H1 (cell line): ENCODE data around the gene STK32C. TPM values are rescaled to one million over a fixed set of nuclear protein-coding genes. Genes with fewer than 3 reads are reported as not detected.

Source experiments
- CTCF ChIA-PET: fragments of 300-600 bp; sonication (Branson Sonifier 250); formaldehyde crosslinking; loops from one replicate; lab custom pipeline; 2021; ENCODE audit not compliant: partially characterized antibody; lab: Charles Lee
- POLR2A ChIA-PET: fragments of 300-600 bp; sonication (Branson Sonifier 250); formaldehyde crosslinking; loops from one replicate; lab custom pipeline; 2021; ENCODE audit warnings: inconsistent platforms; ENCODE audit not compliant: partially characterized antibody; lab: Charles Lee
- DNase-seq, 2 experiments: peaks; one replicate each; pipeline versions ENCODE4 v3.0.0 to v3.0.0-alpha.2; 2010 to 2022; ENCODE audit warnings: low spot score in 2 of 2, low read depth in 1 of 2, mixed read lengths in 1 of 2
- FAIRE-seq: peaks from 2 replicates; lab custom pipeline; 2011; peaks lifted over from hg19 to GRCh38; lab: Jason Lieb, UNC
- H2AFZ ChIP-seq: 2 replicates; pipeline ENCODE4 v1.8.1; 2012; ENCODE audit warnings: low read length, inconsistent platforms
- H2AK5ac ChIP-seq: 2 replicates; pipeline ENCODE4 v1.6.1; 2013; ENCODE audit warnings: low read depth, low read length
- H2BK120ac ChIP-seq: replicated peaks from 2 replicates; pipeline ENCODE3; 2013; ENCODE audit warnings: low read depth, low read length, inconsistent platforms
- H2BK12ac ChIP-seq: 2 replicates; pipeline ENCODE4 v1.6.1; 2013; ENCODE audit warnings: low read depth, low read length
- H2BK15ac ChIP-seq: 2 replicates; pipeline ENCODE4 v1.6.1; 2013; ENCODE audit warnings: low read length
- H2BK20ac ChIP-seq: 2 replicates; pipeline ENCODE4 v1.6.1; 2013; ENCODE audit warnings: low read length
- H2BK5ac ChIP-seq: 2 replicates; pipeline ENCODE4 v1.6.1; 2013; ENCODE audit warnings: low read depth, low read length
- H3K14ac ChIP-seq: 2 replicates; pipeline ENCODE4 v1.6.1; 2013; ENCODE audit warnings: inconsistent platforms; ENCODE audit not compliant: insufficient read length
- H3K18ac ChIP-seq: 2 replicates; pipeline ENCODE4 v1.6.1; 2013; ENCODE audit warnings: low read length; ENCODE audit errors: extremely low read depth
- H3K23ac ChIP-seq: 2 replicates; pipeline ENCODE4 v1.6.1; 2013; ENCODE audit warnings: inconsistent platforms; ENCODE audit not compliant: insufficient read length
- H3K23me2 ChIP-seq: 2 replicates; pipeline ENCODE4 v1.6.1; 2013; ENCODE audit warnings: low read depth, low read length
- H3K27ac ChIP-seq: 2 replicates; pipeline ENCODE4 v1.6.1; 2011; ENCODE audit warnings: low read depth, low read length, inconsistent platforms
- H3K27me3 ChIP-seq, 4 experiments: replicated peaks in 1 of 4; 1 replicate in 1 of 4; 2 replicates in 3 of 4; pipeline versions ENCODE4 v1.6.1 to v1.8.1; 2011 to 2013; ENCODE audit warnings: low read length in 3 of 4, mild to moderate bottlenecking in 3 of 4, inconsistent platforms in 2 of 4, mixed read lengths in 2 of 4, moderate library complexity in 1 of 4; ENCODE audit not compliant: control insufficient read depth in 3 of 4, insufficient read depth in 3 of 4; ENCODE audit errors: extremely low read depth in 1 of 4
- H3K36me3 ChIP-seq, 4 experiments: 2 replicates each; pipeline versions ENCODE4 v1.6.1 to v1.8.1; 2011 to 2013; ENCODE audit warnings: mild to moderate bottlenecking in 4 of 4, low read length in 3 of 4, moderate library complexity in 2 of 4, control low read depth in 1 of 4, inconsistent platforms in 1 of 4; ENCODE audit not compliant: insufficient read depth in 4 of 4, control insufficient read depth in 2 of 4
- H3K4ac ChIP-seq: replicated peaks from 2 replicates; pipeline ENCODE3; 2013; ENCODE audit warnings: low read length, low read depth, mixed read lengths, inconsistent platforms; ENCODE audit not compliant: insufficient read length
- H3K4me1 ChIP-seq, 4 experiments: replicated peaks in 1 of 4; 1 replicate in 1 of 4; 2 replicates in 3 of 4; pipeline versions ENCODE4 v1.6.1 to v1.8.1; 2011 to 2013; ENCODE audit warnings: low read length in 3 of 4, inconsistent platforms in 2 of 4, mixed read lengths in 1 of 4; ENCODE audit not compliant: insufficient read depth in 4 of 4, control insufficient read depth in 3 of 4
- H3K4me2 ChIP-seq, 2 experiments: 2 replicates each; pipeline versions ENCODE4 v1.6.1 to v1.8.1; 2011 to 2013; ENCODE audit warnings: low read depth in 2 of 2, low read length in 2 of 2, control low read depth in 1 of 2, inconsistent platforms in 1 of 2, mild to moderate bottlenecking in 1 of 2; ENCODE audit not compliant: insufficient read depth in 1 of 2
- H3K4me3 ChIP-seq, 4 experiments: fragments of 200-600, 300-600 bp in 1 of 4; sonication (generic), shearing (Covaris generic), sonication (Bioruptor Twin) in 1 of 4; 2 replicates each; pipeline versions ENCODE4 v1.5.1 to v1.8.1; 2011 to 2016; ENCODE audit warnings: low read length in 4 of 4, low read depth in 3 of 4, control low read depth in 2 of 4, inconsistent platforms in 2 of 4, mild to moderate bottlenecking in 2 of 4, mixed read lengths in 1 of 4, moderate library complexity in 1 of 4; ENCODE audit not compliant: insufficient read depth in 2 of 4; ENCODE audit errors: extremely low read depth in 1 of 4
- H3K56ac ChIP-seq: replicated peaks from 2 replicates; pipeline ENCODE3; 2013; ENCODE audit warnings: low read depth, mild to moderate bottlenecking, mixed read lengths, low read length, inconsistent platforms; ENCODE audit not compliant: insufficient read length
- H3K79me1 ChIP-seq: 2 replicates; pipeline ENCODE4 v1.6.1; 2013; ENCODE audit warnings: low read depth, low read length, control low read depth
- H3K79me2 ChIP-seq, 2 experiments: 2 replicates each; pipeline versions ENCODE4 v1.6.1 to v1.8.1; 2012 to 2013; ENCODE audit warnings: low read length in 2 of 2, mild to moderate bottlenecking in 2 of 2, inconsistent platforms in 1 of 2; ENCODE audit not compliant: insufficient read depth in 2 of 2, control insufficient read depth in 1 of 2
- H3K9ac ChIP-seq, 4 experiments: replicated peaks in 1 of 4; 1 replicate in 1 of 4; 2 replicates in 3 of 4; pipeline versions ENCODE4 v1.6.1 to v1.8.1; 2011 to 2013; ENCODE audit warnings: low read depth in 3 of 4, low read length in 3 of 4, control low read depth in 2 of 4, mild to moderate bottlenecking in 2 of 4, moderate library complexity in 2 of 4, inconsistent platforms in 1 of 4; ENCODE audit errors: extremely low read depth in 1 of 4
- H3K9me3 ChIP-seq, 2 experiments: 2 replicates each; pipeline versions ENCODE4 v1.6.1 to v1.8.1; 2012 to 2013; ENCODE audit warnings: mild to moderate bottlenecking in 2 of 2, moderate library complexity in 2 of 2, control low read depth in 1 of 2, inconsistent platforms in 1 of 2, low read depth in 1 of 2, low read length in 1 of 2, mixed read lengths in 1 of 2; ENCODE audit not compliant: insufficient read depth in 2 of 2
- H4K20me1 ChIP-seq, 2 experiments: replicated peaks in 1 of 2; 2 replicates each; pipeline versions ENCODE3 to v1.8.1; 2011 to 2013; ENCODE audit warnings: inconsistent platforms in 2 of 2, low read length in 2 of 2, mild to moderate bottlenecking in 1 of 2; ENCODE audit not compliant: insufficient read depth in 2 of 2, control insufficient read depth in 1 of 2
- H4K5ac ChIP-seq: 2 replicates; pipeline ENCODE4 v1.6.1; 2013; ENCODE audit warnings: low read length, low read depth, mixed read lengths, inconsistent platforms; ENCODE audit not compliant: insufficient read length
- H4K8ac ChIP-seq: 2 replicates; pipeline ENCODE4 v1.8.0; 2013; ENCODE audit warnings: mild to moderate bottlenecking, moderate library complexity, low read length, inconsistent platforms; ENCODE audit not compliant: insufficient read depth; ENCODE audit errors: extremely low read depth
- H4K91ac ChIP-seq: replicated peaks from 2 replicates; pipeline ENCODE3; 2013; ENCODE audit warnings: low read length, mixed read lengths, inconsistent platforms; ENCODE audit not compliant: insufficient read length
- BRCA1 ChIP-seq: IDR thresholded peaks from 2 replicates; pipeline ENCODE4 v1.6.1; 2012; ENCODE audit warnings: low read depth, low read length, improper control_type of control experiment
- CBX5 ChIP-seq: fragments of 300-800, 300-1000 bp; sonication (generic); IDR thresholded peaks from 2 replicates; pipeline ENCODE4 v1.7.1; 2016; ENCODE audit warnings: antibody characterized with exemption, low read length, low read depth
- EGR1 ChIP-seq: IDR thresholded peaks from 2 replicates; pipeline ENCODE4 v1.6.1; 2011; ENCODE audit warnings: low read depth, low read length, borderline replicate concordance
- EP300 ChIP-seq, 2 experiments: IDR thresholded peaks; 1 replicate in 1 of 2; 2 replicates in 1 of 2; pipeline ENCODE4 v1.6.1; 2011 to 2012; ENCODE audit warnings: low read depth in 2 of 2, low read length in 2 of 2, mild to moderate bottlenecking in 2 of 2, borderline replicate concordance in 1 of 2, inconsistent platforms in 1 of 2, moderate library complexity in 1 of 2
- FOSL1 ChIP-seq: IDR thresholded peaks from 2 replicates; pipeline ENCODE4 v1.6.1; 2011; ENCODE audit warnings: mild to moderate bottlenecking, low read depth, low read length, moderate library complexity; ENCODE audit not compliant: insufficient read depth
- HDAC6 ChIP-seq: IDR thresholded peaks from one replicate; pipeline ENCODE4 v1.7.1; 2012; ENCODE audit warnings: low read depth, mild to moderate bottlenecking, inconsistent platforms, low read length, moderate library complexity
- NANOG ChIP-seq: IDR thresholded peaks from 2 replicates; pipeline ENCODE4 v1.6.1; 2011; ENCODE audit warnings: low read length, low read depth, mild to moderate bottlenecking, inconsistent platforms; ENCODE audit not compliant: insufficient read depth, poor library complexity, severe bottlenecking
- PHF8 ChIP-seq: fragments of 200-600 bp; sonication (generic); conservative IDR thresholded peaks from 2 replicates; pipeline ENCODE4 v1.7.1; 2012; ENCODE audit warnings: low read depth, mild to moderate bottlenecking, inconsistent platforms, low read length, moderate library complexity
- POLR2AphosphoS5 ChIP-seq: IDR thresholded peaks from 2 replicates; pipeline ENCODE4 v1.6.1; 2011; ENCODE audit warnings: low read depth, low read length
- POU5F1 ChIP-seq: IDR thresholded peaks from 2 replicates; pipeline ENCODE4 v1.6.1; 2011; ENCODE audit warnings: low read depth, mild to moderate bottlenecking, low read length, moderate library complexity
- TAF7 ChIP-seq: optimal IDR thresholded peaks from 2 replicates; pipeline ENCODE3; 2011; ENCODE audit warnings: low read depth, mild to moderate bottlenecking, inconsistent platforms, low read length, moderate library complexity, borderline replicate concordance
- TCF12 ChIP-seq: IDR thresholded peaks from 2 replicates; pipeline ENCODE4 v1.6.1; 2011; ENCODE audit warnings: low read depth, mild to moderate bottlenecking, low read length
- WGBS, 2 experiments: shearing (Covaris generic) in 1 of 2; methylation state at CpG; one replicate each; pipeline versions ENCODE4 v1.1.6 to v1.1.7; 2013 to 2015; ENCODE audit warnings: low lambda C conversion rate in 2 of 2, mixed read lengths in 2 of 2, inconsistent platforms in 1 of 2, low coverage in 1 of 2, missing lambda C conversion rate in 1 of 2; ENCODE audit not compliant: insufficient replicate concordance in 2 of 2, insufficient coverage in 1 of 2, insufficient read length in 1 of 2; ENCODE audit errors: extremely low coverage in 1 of 2, missing lambda C conversion rate in 1 of 2; 5-methylcytosine and 5-hydroxymethylcytosine counted together
- polyA plus RNA-seq, 7 experiments: library from polyadenylated mRNA; depleted of rRNA in 3 of 7; stranded (reverse) in 5 of 7; unstranded in 2 of 7; fragments of >200 nt in 5 of 7; fragments of 200-250 nt in 2 of 7; gene quantifications; 1 replicate in 5 of 7; 2 replicates in 1 of 7; 4 replicates in 1 of 7; pipeline versions ENCODE4 v1.2.1 to v1.2.3, GENCODE V29; 2011 to 2013; ENCODE audit warnings: missing spikeins in 2 of 7, mixed read lengths in 2 of 7
- total RNA-seq: library from RNA; stranded (reverse); fragmentation: NEBNext Ultra II Directional; extraction: Animal tissue kit (Norgen Biotek cat#: 25700); gene quantifications from 2 replicates; pipeline ENCODE4 v1.2.1, GENCODE V29; 2021

The STK32C gene
- total and polyA plus RNA-seq, 2 of the 8 experiments (the other 6 are each of a cell fraction or from before 2014, with no cell fraction given): 10.6 to 15.6 TPM

- H3K14ac ChIP-seq: no peak overlapping the region
- H2BK12ac ChIP-seq: no peak overlapping the region
- no peaks in the 10 kb centered on the region for H3K79me2 ChIP-seq
- WGBS, 2 experiments: 82% methylated on average over 32 of the region's 36 CpGs; no CpG with 5 or more reads in 1 of the 2 experiments
- no peaks in the 10 kb centered on the region for H3K79me1 ChIP-seq
- H3K4ac ChIP-seq: no peak overlapping the region
- no peak overlapping the region for H4K5ac ChIP-seq
- H3K27ac ChIP-seq: no peak overlapping the region
- H2AFZ ChIP-seq: no peak overlapping the region
- H3K18ac ChIP-seq: no peak overlapping the region
- H4K20me1 ChIP-seq: peaks cover 0 to 2% of the 10 kb centered on the region in 2 experiments
- H3K23me2 ChIP-seq: peaks cover 3% of the 10 kb centered on the region; the same call in 1 of the 2 replicates
- H3K56ac ChIP-seq: no peak overlapping the region
- H2BK20ac ChIP-seq: no peak overlapping the region
- ChIA-PET CTCF (interaction anchor here (1.1 to 1.4 kb wide), 3 partner anchors 22 to 283 kb away, joined by 3 to 4 read pairs (median 3); no protein-coding TSS in a partner anchor), POLR2A (no interaction called here)
- FAIRE-seq (no peak), DNase-seq (no peak)
- no peak overlapping the region for H3K4me2 ChIP-seq
- H2BK120ac ChIP-seq: no peak overlapping the region
- H2AK5ac ChIP-seq: no peak overlapping the region
- no peaks in the 10 kb centered on the region; a peak in 1 of 7 replicates for H3K27me3 ChIP-seq
- no peak overlapping the region for H3K23ac ChIP-seq
- no peak overlapping the region; the same call in 1 of the 2 replicates for H4K8ac ChIP-seq
- H4K91ac ChIP-seq: no peak overlapping the region
- H3K4me3 ChIP-seq: no peak overlapping the region
- no peak overlapping the region for H3K9ac ChIP-seq
- no peak overlapping the region for H2BK5ac ChIP-seq
- no peaks in the 10 kb centered on the region for H3K36me3 ChIP-seq
- H3K4me1 ChIP-seq: peaks cover 0 to under 1% (median 0%) of the 10 kb centered on the region in 4 experiments; a peak in 3 of 7 replicates
- no peak overlapping the region for H2BK15ac ChIP-seq
- no peaks in the 10 kb centered on the region; a peak in 1 of 4 replicates for H3K9me3 ChIP-seq
- TF ChIP-seq CBX5: no peak
- TF ChIP-seq HDAC6: no peak
- no peak for TF ChIP-seq TCF12
- TF ChIP-seq POU5F1: no peak
- no peak for TF ChIP-seq BRCA1
- TF ChIP-seq TAF7: no peak
- no peak for TF ChIP-seq NANOG
- TF ChIP-seq PHF8: no peak
- no peak for TF ChIP-seq EP300 (IDR thresholded peaks at IDR 0.05; ENCODE audit: borderline replicate concordance in 1 of 2, low read depth in 2 of 2, low read length in 2 of 2)
- TF ChIP-seq POLR2AphosphoS5: no peak
- TF ChIP-seq FOSL1: no peak
- no peak for TF ChIP-seq EGR1
Measured at GRCh38 chr10:132170561-132171361, 137.0 kb downstream of the STK32C start.
